Measurements from ENCODE around the gene PCDHGA4. TPM values are rescaled to one million over a fixed set of nuclear protein-coding genes. Genes with fewer than 3 reads are reported as not detected.

Gene PCDHGA4
- total RNA-seq, 4 donors from 2014 or later = 2.0 to 5.6 (median 3.2) TPM

GRCh38 chr5:141320225-141321169 is 34.3 kb upstream of the PCDHGA4 start, which contains the start of gene TAF7:
Gene TAF7, minus strand, starts transcription at chr5:141320784. Its CDS starts 740 bp downstream, at chr5:141320044.
- DNase-seq (ENCODE audit: low spot score in 2 of 2) = peak; percentile 92 to 94
- TF ChIP-seq POLR2A (IDR thresholded peaks at IDR 0.05) = peak; percentile 84 to 96
- TF ChIP-seq POLR2AphosphoS5 (IDR thresholded peaks at IDR 0.05) = peak; percentile 87 to 95 (median 91)
- peak; percentile 69 to 83 for TF ChIP-seq CTCF (IDR thresholded peaks at IDR 0.05)
- no peak for TF ChIP-seq EP300 (IDR thresholded peaks at IDR 0.05)
- H3K4me3 ChIP-seq = peak within 1 kb of the TSS; percentile 73
- H3K36me3 ChIP-seq = peaks cover 28% of the 10 kb centered on the region
- H3K4me1 ChIP-seq = peaks cover 7% of the 10 kb centered on the region
- peak within 1 kb of the TSS; percentile 98 for H3K27ac ChIP-seq
- H3K9me3 ChIP-seq = peaks cover 41% of the 10 kb centered on the region
- H3K27me3 ChIP-seq = no peaks in the 10 kb centered on the region
- 1% methylated on average over 41 of the region's 67 CpGs for WGBS

DNA sequence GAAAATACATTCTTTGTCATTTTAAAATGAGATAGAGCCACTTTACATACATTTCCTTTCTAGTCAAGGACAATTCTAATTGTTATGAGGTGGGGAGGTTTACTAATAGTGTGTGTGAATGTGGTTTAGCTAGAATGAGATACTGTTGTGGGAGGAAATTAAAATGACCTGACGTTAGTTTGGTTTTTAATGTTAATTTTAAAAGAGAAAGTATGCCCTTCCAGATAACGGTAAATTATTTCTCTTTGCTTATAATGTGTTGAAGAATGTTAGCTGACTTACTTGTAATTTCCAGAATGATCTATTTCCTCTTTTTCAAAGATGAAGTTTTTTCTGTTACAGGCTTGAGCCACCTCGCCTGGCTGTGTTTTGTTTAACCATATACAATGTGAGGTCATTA is 32.6 kb upstream of the PCDHGA4 start:
- H3K4me3 ChIP-seq = no peak overlapping the region
- 93% methylated on average over 3 of the region's 3 CpGs for WGBS
- peaks cover 34% of the 10 kb centered on the region for H3K9me3 ChIP-seq
- H3K36me3 ChIP-seq = peaks cover 17% of the 10 kb centered on the region
- H3K27me3 ChIP-seq = peaks cover 3% of the 10 kb centered on the region
- TF ChIP-seq CTCF (IDR thresholded peaks at IDR 0.05) (no peak), POLR2A (IDR thresholded peaks at IDR 0.05) (no peak), EP300 (IDR thresholded peaks at IDR 0.05) (no peak), POLR2AphosphoS5 (IDR thresholded peaks at IDR 0.05) (no peak)
- peaks cover 7% of the 10 kb centered on the region for H3K4me1 ChIP-seq
- no peak for DNase-seq (ENCODE audit: low spot score in 2 of 2)
- no peak overlapping the region for H3K27ac ChIP-seq

DNA sequence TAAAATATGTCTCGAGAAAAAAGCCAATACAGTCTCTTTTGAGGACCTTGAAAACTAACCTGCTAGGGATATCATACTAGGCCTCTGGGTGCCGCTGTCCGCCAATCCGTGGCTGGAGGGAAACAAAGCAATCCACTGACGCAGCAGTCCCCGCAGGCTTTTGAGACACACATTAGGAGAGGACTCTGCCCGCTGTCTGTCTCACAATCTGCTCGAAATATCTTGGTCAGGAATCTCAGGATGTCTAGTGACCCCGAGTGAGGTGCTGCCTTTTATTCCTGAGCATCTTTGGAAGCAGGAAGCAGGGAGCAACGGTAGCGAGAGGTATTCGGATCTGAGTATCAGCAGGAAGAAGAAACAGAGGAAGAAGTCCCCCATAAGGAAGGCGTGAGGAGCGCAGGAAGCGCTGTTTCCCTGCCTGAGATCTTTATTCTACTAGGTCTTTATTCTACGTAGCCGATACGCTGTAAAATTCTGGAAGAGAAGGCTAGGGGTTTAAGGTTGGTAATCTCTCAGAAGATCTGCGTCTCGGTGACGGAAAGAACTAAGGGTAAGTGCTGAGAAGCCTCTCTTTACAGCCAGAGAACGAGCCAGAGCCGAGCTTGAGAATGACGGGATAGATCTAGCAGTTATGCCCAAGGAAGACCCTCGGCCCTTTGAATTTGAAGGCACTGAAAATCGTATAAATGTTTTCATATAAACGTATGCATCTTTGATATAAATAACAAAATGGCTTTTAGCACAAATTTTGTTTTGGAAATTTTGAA is 28.6 kb upstream of the PCDHGA4 start:
- Histone ChIP-seq H3K27ac (no peak overlapping the region), H3K27me3 (peaks cover 15% of the 10 kb centered on the region), H3K9me3 (peaks cover 26% of the 10 kb centered on the region), H3K4me3 (peak overlapping the region; percentile 35), H3K4me1 (no peaks in the 10 kb centered on the region), H3K36me3 (no peaks in the 10 kb centered on the region)
- no peak for DNase-seq (ENCODE audit: low spot score in 2 of 2)
- no peak for TF ChIP-seq EP300 (IDR thresholded peaks at IDR 0.05)
- no peak for TF ChIP-seq POLR2A (IDR thresholded peaks at IDR 0.05)
- TF ChIP-seq POLR2AphosphoS5 (IDR thresholded peaks at IDR 0.05) = no peak
- peak in 1 of 2 donors; percentile 18 for TF ChIP-seq CTCF (IDR thresholded peaks at IDR 0.05)
- 15% methylated on average over 27 of the region's 27 CpGs for WGBS

- Histone ChIP-seq H3K27ac (no peak overlapping the region), H3K36me3 (no peaks in the 10 kb centered on the region), H3K4me1 (no peaks in the 10 kb centered on the region), H3K4me3 (no peak overlapping the region), H3K9me3 (peaks cover 43% of the 10 kb centered on the region), H3K27me3 (peaks cover 34% of the 10 kb centered on the region)
- no peak for DNase-seq (ENCODE audit: low spot score in 2 of 2)
- 100% methylated on average over 2 of the region's 8 CpGs for WGBS
- TF ChIP-seq EP300 (IDR thresholded peaks at IDR 0.05) (no peak), POLR2AphosphoS5 (IDR thresholded peaks at IDR 0.05) (no peak), POLR2A (IDR thresholded peaks at IDR 0.05) (no peak), CTCF (IDR thresholded peaks at IDR 0.05) (no peak)
Measured at GRCh38 chr5:141328231-141328630, 26.6 kb upstream of the PCDHGA4 start.
